DND-41 (cell line): ENCODE data around the gene NOS1AP.

Experiments
- ATAC-seq: fragments of 200-7000 bp; cut with Tn5 transposase; 3 replicates; pipeline ENCODE4 v1.9.1; 2021; ENCODE audit warnings: low read depth; ENCODE audit not compliant: insufficient read depth
- DNase-seq: peaks from one replicate; pipeline ENCODE4 v3.0.0-alpha.2; 2020
- H2AFZ ChIP-seq: 2 replicates; pipeline ENCODE4 v1.6.0; 2012; ENCODE audit warnings: low read depth, low read length
- H3K27ac ChIP-seq: 2 replicates; pipeline ENCODE4 v1.5.1; 2012; ENCODE audit warnings: low read length, inconsistent platforms
- H3K27me3 ChIP-seq: fragments of 200-600 bp; sonication (generic); 2 replicates; pipeline ENCODE4 v1.6.0; 2012; ENCODE audit warnings: low read length, mild to moderate bottlenecking, inconsistent platforms; ENCODE audit not compliant: insufficient read depth, poor library complexity
- H3K36me3 ChIP-seq: 2 replicates; pipeline ENCODE4 v1.5.1; 2012; ENCODE audit warnings: low read length, inconsistent platforms; ENCODE audit not compliant: insufficient read depth
- H3K4me1 ChIP-seq: 2 replicates; pipeline ENCODE4 v1.5.1; 2012; ENCODE audit warnings: mild to moderate bottlenecking, low read length; ENCODE audit not compliant: insufficient read depth
- H3K4me2 ChIP-seq: 2 replicates; pipeline ENCODE4 v1.6.0; 2012; ENCODE audit warnings: mild to moderate bottlenecking, moderate library complexity, low read length, inconsistent platforms; ENCODE audit not compliant: insufficient read depth
- H3K4me3 ChIP-seq, 2 experiments: fragments of 200-600 bp in 1 of 2; shearing (Covaris generic) in 1 of 2; 2 replicates each; pipeline ENCODE4 v1.5.1; 2012 to 2016; ENCODE audit warnings: inconsistent platforms in 2 of 2, low read length in 2 of 2, mild to moderate bottlenecking in 2 of 2, low read depth in 1 of 2, moderate library complexity in 1 of 2
- H3K79me2 ChIP-seq: 2 replicates; pipeline ENCODE4 v1.6.0; 2012; ENCODE audit warnings: low read length, inconsistent platforms; ENCODE audit not compliant: insufficient read depth
- H3K9ac ChIP-seq: 2 replicates; pipeline ENCODE4 v1.6.0; 2012; ENCODE audit warnings: low read depth, mild to moderate bottlenecking, inconsistent platforms, low read length, moderate library complexity
- H3K9me3 ChIP-seq: 2 replicates; pipeline ENCODE4 v1.5.1; 2012; ENCODE audit warnings: low read length, moderate library complexity, mild to moderate bottlenecking, inconsistent platforms; ENCODE audit not compliant: insufficient read depth, severe bottlenecking
- H4K20me1 ChIP-seq: 2 replicates; pipeline ENCODE4 v1.6.0; 2012; ENCODE audit warnings: low read length; ENCODE audit not compliant: insufficient read depth
- EZH2 ChIP-seq: IDR thresholded peaks from 3 replicates; pipeline ENCODE4 v1.6.1; 2012; ENCODE audit warnings: borderline replicate concordance, low read depth, mild to moderate bottlenecking, moderate library complexity, low read length, inconsistent platforms; ENCODE audit not compliant: severe bottlenecking
- TF ChIP-seq, protein P1 (sequence below): IDR thresholded peaks from 2 replicates; pipeline ENCODE4 v1.5.1; 2012; ENCODE audit warnings: borderline replicate concordance, low read length, moderate library complexity, mild to moderate bottlenecking; ENCODE audit not compliant: poor library complexity, severe bottlenecking; ENCODE audit errors: extremely low read depth

NOS1AP gene

DNA sequence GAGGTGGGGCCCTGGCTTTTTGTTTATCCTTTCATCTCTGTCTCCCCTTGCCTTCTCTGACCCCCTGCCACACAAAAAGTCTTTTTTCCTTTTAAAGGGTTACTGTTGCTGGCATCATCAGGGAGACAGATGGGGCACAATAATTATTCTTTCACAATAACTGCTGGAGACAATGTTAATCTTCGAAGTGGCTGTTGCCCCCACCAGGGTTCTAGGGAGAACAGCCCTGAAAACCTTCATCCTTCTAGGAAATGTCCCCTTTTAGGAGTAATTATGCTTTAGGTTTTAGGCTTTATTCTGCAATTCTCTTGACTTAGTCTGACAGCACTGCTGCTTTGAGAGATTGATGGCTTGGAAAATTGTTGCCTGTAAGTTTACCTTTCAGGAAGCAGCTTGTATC lies 150.0 kb downstream of the NOS1AP start:
- Histone ChIP-seq H3K9ac (no peak overlapping the region), H3K4me2 (no peak overlapping the region), H3K36me3 (no peaks in the 10 kb centered on the region), H3K27me3 (no peaks in the 10 kb centered on the region), H3K27ac (no peak overlapping the region), H3K4me3 (no peak overlapping the region), H2AFZ (no peak overlapping the region), H3K79me2 (no peaks in the 10 kb centered on the region), H3K9me3 (no peaks in the 10 kb centered on the region), H4K20me1 (no peaks in the 10 kb centered on the region), H3K4me1 (no peaks in the 10 kb centered on the region)
- TF ChIP-seq EZH2: no peak
- TF ChIP-seq, protein P1, sequence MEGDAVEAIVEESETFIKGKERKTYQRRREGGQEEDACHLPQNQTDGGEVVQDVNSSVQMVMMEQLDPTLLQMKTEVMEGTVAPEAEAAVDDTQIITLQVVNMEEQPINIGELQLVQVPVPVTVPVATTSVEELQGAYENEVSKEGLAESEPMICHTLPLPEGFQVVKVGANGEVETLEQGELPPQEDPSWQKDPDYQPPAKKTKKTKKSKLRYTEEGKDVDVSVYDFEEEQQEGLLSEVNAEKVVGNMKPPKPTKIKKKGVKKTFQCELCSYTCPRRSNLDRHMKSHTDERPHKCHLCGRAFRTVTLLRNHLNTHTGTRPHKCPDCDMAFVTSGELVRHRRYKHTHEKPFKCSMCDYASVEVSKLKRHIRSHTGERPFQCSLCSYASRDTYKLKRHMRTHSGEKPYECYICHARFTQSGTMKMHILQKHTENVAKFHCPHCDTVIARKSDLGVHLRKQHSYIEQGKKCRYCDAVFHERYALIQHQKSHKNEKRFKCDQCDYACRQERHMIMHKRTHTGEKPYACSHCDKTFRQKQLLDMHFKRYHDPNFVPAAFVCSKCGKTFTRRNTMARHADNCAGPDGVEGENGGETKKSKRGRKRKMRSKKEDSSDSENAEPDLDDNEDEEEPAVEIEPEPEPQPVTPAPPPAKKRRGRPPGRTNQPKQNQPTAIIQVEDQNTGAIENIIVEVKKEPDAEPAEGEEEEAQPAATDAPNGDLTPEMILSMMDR: no peak
- ATAC-seq (no peak), DNase-seq (no peak)

DNA sequence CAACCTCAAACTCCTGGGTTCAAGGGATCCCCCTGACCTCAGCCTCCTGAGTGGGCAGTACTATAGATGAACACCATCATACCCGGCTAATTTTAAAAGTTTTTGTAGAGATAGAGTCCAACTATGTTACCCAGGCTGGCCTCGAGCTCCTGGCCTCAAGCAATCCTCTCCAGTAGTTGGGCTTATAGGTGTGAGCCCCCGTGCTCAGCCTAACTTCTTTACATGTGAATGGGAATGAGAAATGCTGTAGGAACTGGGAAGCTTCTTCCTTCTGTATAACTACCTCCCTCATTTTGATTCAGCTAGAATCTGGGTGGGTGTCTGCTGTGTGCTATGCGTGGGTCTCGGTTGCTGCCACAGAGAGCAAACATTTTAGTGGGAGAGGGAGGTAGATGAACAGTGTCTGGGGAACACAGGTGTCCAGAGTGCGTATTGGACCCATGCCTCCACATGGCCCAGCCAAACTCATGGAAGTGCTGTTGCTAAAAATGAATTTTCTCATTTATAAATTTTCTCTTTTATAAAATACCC lies 150.6 kb downstream of the NOS1AP start:
- Histone ChIP-seq H3K27ac (no peak overlapping the region), H2AFZ (no peak overlapping the region), H3K9ac (no peak overlapping the region), H3K4me1 (no peaks in the 10 kb centered on the region), H3K9me3 (no peaks in the 10 kb centered on the region), H3K4me2 (no peak overlapping the region), H4K20me1 (no peaks in the 10 kb centered on the region), H3K36me3 (no peaks in the 10 kb centered on the region), H3K27me3 (peaks cover under 1% of the 10 kb centered on the region), H3K79me2 (no peaks in the 10 kb centered on the region), H3K4me3 (no peak overlapping the region)
- ATAC-seq (no peak), DNase-seq (no peak)
- TF ChIP-seq, protein P1: no peak
- TF ChIP-seq EZH2: no peak

GRCh38 chr1:162222014-162222413 lies 152.5 kb downstream of the NOS1AP start:
- Histone ChIP-seq H3K4me2 (no peak overlapping the region), H3K9me3 (no peaks in the 10 kb centered on the region), H3K79me2 (no peaks in the 10 kb centered on the region), H3K9ac (no peak overlapping the region), H3K27me3 (peaks cover 6% of the 10 kb centered on the region), H2AFZ (no peak overlapping the region), H3K27ac (no peak overlapping the region), H4K20me1 (no peaks in the 10 kb centered on the region), H3K4me3 (no peak overlapping the region), H3K4me1 (no peaks in the 10 kb centered on the region), H3K36me3 (no peaks in the 10 kb centered on the region)
- ATAC-seq (no peak), DNase-seq (no peak)
- no peak for TF ChIP-seq EZH2
- TF ChIP-seq, protein P1: no peak

DNA sequence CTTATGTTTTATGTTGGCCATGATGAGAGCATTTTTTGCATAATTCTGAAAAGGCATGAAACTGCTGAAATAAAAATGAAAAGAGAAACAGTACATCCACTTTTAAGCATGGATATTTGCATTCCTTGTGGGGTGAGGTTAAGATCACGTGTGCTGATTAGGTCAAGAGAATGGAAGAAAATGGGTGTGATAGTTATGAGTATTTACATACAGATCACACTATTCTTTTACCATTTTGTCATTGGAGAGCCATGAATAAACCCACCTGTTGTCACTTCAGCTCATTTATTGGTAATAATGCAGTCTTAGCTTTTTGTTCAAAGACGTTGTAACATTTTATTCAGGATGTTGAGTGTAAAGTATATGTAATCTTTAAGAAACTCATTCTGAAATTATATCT lies 153.2 kb downstream of the NOS1AP start:
- Histone ChIP-seq H3K4me2 (no peak overlapping the region), H2AFZ (no peak overlapping the region), H4K20me1 (no peaks in the 10 kb centered on the region), H3K36me3 (no peaks in the 10 kb centered on the region), H3K4me3 (no peak overlapping the region), H3K4me1 (no peaks in the 10 kb centered on the region), H3K9me3 (no peaks in the 10 kb centered on the region), H3K9ac (no peak overlapping the region), H3K79me2 (no peaks in the 10 kb centered on the region), H3K27ac (no peak overlapping the region), H3K27me3 (peaks cover 6% of the 10 kb centered on the region)
- no peak for DNase-seq
- TF ChIP-seq EZH2: no peak
- TF ChIP-seq, protein P1: no peak
- ATAC-seq: no peak
